Measurements from ENCODE around the gene PYHIN1. TPM values are rescaled to one million over a fixed set of nuclear protein-coding genes. Genes with fewer than 3 reads are reported as not detected.

Gene PYHIN1
- total and polyA plus RNA-seq, 4 experiments from 2014 or later, result 41.9 to 93.8 (median 70.8) TPM

DNA sequence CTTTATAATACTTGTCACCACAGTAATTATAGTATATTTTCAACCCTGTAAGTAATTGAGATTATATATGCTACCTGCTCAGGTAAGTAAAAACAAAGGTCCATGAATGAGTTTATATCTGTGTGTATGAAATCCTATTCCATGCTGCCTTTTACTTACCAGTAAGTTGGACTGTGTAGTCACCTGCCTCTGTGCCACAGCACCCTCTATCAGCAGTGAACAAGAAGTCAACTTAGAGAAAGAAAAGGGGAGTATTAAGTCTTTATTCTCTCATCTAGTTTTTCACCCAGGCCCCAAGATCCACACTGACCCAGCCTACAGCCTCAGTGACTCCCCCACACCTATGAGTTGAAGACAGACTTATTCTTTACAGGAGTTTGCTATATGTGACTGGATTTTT lies 41.5 kb downstream of the PYHIN1 start:
- Histone ChIP-seq H3K4me3 (ENCODE audit: low read length in 2 of 2) (no peak overlapping the region), H3K27me3 (ENCODE audit: insufficient read depth, low read length) (no peaks in the 10 kb centered on the region), H3K36me3 (ENCODE audit: insufficient read depth, low read length) (peaks cover 8% of the 10 kb centered on the region), H3K9me3 (ENCODE audit: control insufficient read depth in 1 of 2, low read length in 2 of 2) (no peaks in the 10 kb centered on the region), H3K27ac (ENCODE audit: low read depth, low read length) (no peak overlapping the region), H3K4me1 (ENCODE audit: insufficient read depth, low read length) (no peaks in the 10 kb centered on the region)
- CTCF ChIA-PET (ENCODE audit: partially characterized antibody), result interaction anchor here (0.6 kb wide), 1 partner anchor 240 kb away, joined by 3 read pairs; no protein-coding TSS in a partner anchor
- Mint-ChIP-seq H3K27me3 (no peaks in the 10 kb centered on the region), H3K27ac (peak overlapping the region in 3 of 7 donors; percentile 9 to 61 (median 32)), H3K4me3 (no peak overlapping the region), H3K4me1 (peaks cover 8 to 23% (median 16%) of the 10 kb centered on the region in 4 donors), H3K9me3 (peaks cover 0 to 21% (median 9%) of the 10 kb centered on the region in 8 donors), H3K36me3 (peaks cover 67 to 73% of the 10 kb centered on the region in 2 donors)
- intact Hi-C loops (cut with micrococcal nuclease), result no loop called here
- POLR2A ChIA-PET (ENCODE audit: partially characterized antibody), result no interaction called here
- peak in 2 of 5 donors; percentile 4 to 10 for DNase-seq

GRCh38 chr1:158976219-158976618 lies 44.9 kb downstream of the PYHIN1 start:
- peaks cover 4 to 17% (median 12%) of the 10 kb centered on the region in 4 donors for H3K4me1 Mint-ChIP-seq
- no peak overlapping the region for H3K4me3 ChIP-seq (ENCODE audit: low read length in 2 of 2)
- ChIA-PET POLR2A (ENCODE audit: partially characterized antibody) (no interaction called here), CTCF (ENCODE audit: partially characterized antibody) (interaction anchor here (2.5 kb wide), 1 partner anchor 22 kb away, joined by 11 read pairs; no protein-coding TSS in a partner anchor)
- H3K27me3 ChIP-seq (ENCODE audit: insufficient read depth, low read length), result no peaks in the 10 kb centered on the region
- H3K4me3 Mint-ChIP-seq, result no peak overlapping the region
- no peaks in the 10 kb centered on the region for H3K9me3 ChIP-seq (ENCODE audit: control insufficient read depth in 1 of 2, low read length in 2 of 2)
- H3K4me1 ChIP-seq (ENCODE audit: insufficient read depth, low read length), result no peaks in the 10 kb centered on the region
- H3K9me3 Mint-ChIP-seq, result peaks cover 2 to 25% (median 16%) of the 10 kb centered on the region in 8 donors
- H3K27ac Mint-ChIP-seq, result peak overlapping the region in 2 of 7 donors; percentile 17 to 92
- H3K27me3 Mint-ChIP-seq, result no peaks in the 10 kb centered on the region
- intact Hi-C loops (cut with micrococcal nuclease), result no loop called here
- DNase-seq, result no peak
- H3K27ac ChIP-seq (ENCODE audit: low read depth, low read length), result no peak overlapping the region
- H3K36me3 Mint-ChIP-seq, result peaks cover 80 to 81% of the 10 kb centered on the region in 2 donors
- peaks cover 16% of the 10 kb centered on the region for H3K36me3 ChIP-seq (ENCODE audit: insufficient read depth, low read length)

- H3K36me3 Mint-ChIP-seq, result peaks cover 82 to 84% of the 10 kb centered on the region in 2 donors
- no peak overlapping the region for H3K4me3 ChIP-seq (ENCODE audit: low read length in 2 of 2)
- peaks cover 5 to 44% (median 37%) of the 10 kb centered on the region in 8 donors for H3K9me3 Mint-ChIP-seq
- H3K36me3 ChIP-seq (ENCODE audit: insufficient read depth, low read length), result peaks cover 16% of the 10 kb centered on the region
- ChIA-PET POLR2A (ENCODE audit: partially characterized antibody) (no interaction called here), CTCF (ENCODE audit: partially characterized antibody) (interaction anchor here (0.8 to 1.3 kb wide), 3 partner anchors 9 to 20 kb away, joined by 3 read pairs; no protein-coding TSS in a partner anchor)
- H3K9me3 ChIP-seq (ENCODE audit: control insufficient read depth in 1 of 2, low read length in 2 of 2), result peaks cover 0 to 10% of the 10 kb centered on the region in 2 donors
- H3K27me3 ChIP-seq (ENCODE audit: insufficient read depth, low read length), result no peaks in the 10 kb centered on the region
- H3K4me1 Mint-ChIP-seq, result peaks cover 4 to 19% (median 10%) of the 10 kb centered on the region in 4 donors
- no peak overlapping the region for H3K27ac ChIP-seq (ENCODE audit: low read depth, low read length)
- no peak for DNase-seq
- peak overlapping the region in 1 of 7 donors; percentile 28 for H3K27ac Mint-ChIP-seq
- no peaks in the 10 kb centered on the region for H3K27me3 Mint-ChIP-seq
- intact Hi-C loops (cut with micrococcal nuclease), result no loop called here
- no peaks in the 10 kb centered on the region for H3K4me1 ChIP-seq (ENCODE audit: insufficient read depth, low read length)
- H3K4me3 Mint-ChIP-seq, result no peak overlapping the region
These were observed 47.4 kb downstream of the PYHIN1 start for GRCh38 chr1:158978730-158979129.

- no peaks in the 10 kb centered on the region for H3K27me3 ChIP-seq (ENCODE audit: insufficient read depth, low read length)
- Mint-ChIP-seq H3K9me3 (peaks cover 5 to 48% (median 42%) of the 10 kb centered on the region in 8 donors), H3K4me3 (no peak overlapping the region), H3K36me3 (peaks cover 83 to 84% of the 10 kb centered on the region in 2 donors), H3K27ac (peak overlapping the region in 1 of 7 donors; percentile 22), H3K4me1 (peaks cover 3 to 20% (median 11%) of the 10 kb centered on the region in 4 donors), H3K27me3 (no peaks in the 10 kb centered on the region)
- H3K36me3 ChIP-seq (ENCODE audit: insufficient read depth, low read length), result peaks cover 16% of the 10 kb centered on the region
- ChIA-PET POLR2A (ENCODE audit: partially characterized antibody) (no interaction called here), CTCF (ENCODE audit: partially characterized antibody) (interaction anchor here (1.0 to 1.3 kb wide), 2 partner anchors 9 to 19 kb away, joined by 3 read pairs; no protein-coding TSS in a partner anchor)
- intact Hi-C loops (cut with micrococcal nuclease), result no loop called here
- H3K4me1 ChIP-seq (ENCODE audit: insufficient read depth, low read length), result no peaks in the 10 kb centered on the region
- no peak for DNase-seq
- no peak overlapping the region for H3K27ac ChIP-seq (ENCODE audit: low read depth, low read length)
- peaks cover 0 to 10% of the 10 kb centered on the region in 2 donors for H3K9me3 ChIP-seq (ENCODE audit: control insufficient read depth in 1 of 2, low read length in 2 of 2)
- no peak overlapping the region for H3K4me3 ChIP-seq (ENCODE audit: low read length in 2 of 2)
These were observed 47.9 kb downstream of the PYHIN1 start for GRCh38 chr1:158979229-158979628.

DNA sequence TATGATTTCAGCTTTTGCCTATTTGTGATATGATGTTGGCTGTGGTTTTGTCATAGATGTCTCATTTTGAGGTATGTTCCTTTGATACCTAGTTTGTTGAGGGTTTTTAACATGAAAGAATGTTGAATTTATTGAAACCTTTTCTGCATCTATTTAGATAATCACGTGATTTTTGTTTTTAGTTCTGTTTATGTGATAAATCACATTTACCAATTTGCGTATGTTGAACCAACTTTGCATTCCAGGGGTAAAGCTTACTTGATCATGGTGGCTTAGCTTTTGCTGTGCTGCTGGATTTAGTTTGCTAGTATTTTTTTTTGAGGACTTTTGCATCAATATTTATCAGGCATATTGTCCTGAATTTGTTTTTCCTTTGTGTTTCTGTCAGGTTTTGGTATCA lies 51.9 kb downstream of the PYHIN1 start:
- H3K9me3 ChIP-seq (ENCODE audit: control insufficient read depth in 1 of 2, low read length in 2 of 2), result peaks cover 0 to 10% of the 10 kb centered on the region in 2 donors
- no peak for DNase-seq
- Mint-ChIP-seq H3K27me3 (no peaks in the 10 kb centered on the region), H3K9me3 (peaks cover 3 to 55% (median 49%) of the 10 kb centered on the region in 8 donors), H3K4me1 (peaks cover 9 to 19% (median 15%) of the 10 kb centered on the region in 4 donors), H3K36me3 (peaks cover 81 to 83% of the 10 kb centered on the region in 2 donors), H3K4me3 (no peak overlapping the region), H3K27ac (no peak overlapping the region)
- no peaks in the 10 kb centered on the region for H3K27me3 ChIP-seq (ENCODE audit: insufficient read depth, low read length)
- no peak overlapping the region for H3K27ac ChIP-seq (ENCODE audit: low read depth, low read length)
- no peak overlapping the region for H3K4me3 ChIP-seq (ENCODE audit: low read length in 2 of 2)
- no peaks in the 10 kb centered on the region for H3K4me1 ChIP-seq (ENCODE audit: insufficient read depth, low read length)
- intact Hi-C loops (cut with micrococcal nuclease), result no loop called here
- H3K36me3 ChIP-seq (ENCODE audit: insufficient read depth, low read length), result peaks cover 5% of the 10 kb centered on the region
- POLR2A ChIA-PET (ENCODE audit: partially characterized antibody), result no interaction called here
- CTCF ChIA-PET (ENCODE audit: partially characterized antibody), result no interaction called here

- H3K36me3 ChIP-seq (ENCODE audit: insufficient read depth, low read length), result peaks cover 5% of the 10 kb centered on the region
- peaks cover 81 to 83% of the 10 kb centered on the region in 2 donors for H3K36me3 Mint-ChIP-seq
- H3K4me1 Mint-ChIP-seq, result peaks cover 10 to 18% (median 16%) of the 10 kb centered on the region in 4 donors
- ChIA-PET POLR2A (ENCODE audit: partially characterized antibody) (no interaction called here), CTCF (ENCODE audit: partially characterized antibody) (no interaction called here)
- H3K27ac ChIP-seq (ENCODE audit: low read depth, low read length), result no peak overlapping the region
- no peaks in the 10 kb centered on the region for H3K27me3 Mint-ChIP-seq
- peaks cover 3 to 52% (median 43%) of the 10 kb centered on the region in 8 donors for H3K9me3 Mint-ChIP-seq
- H3K4me3 Mint-ChIP-seq, result peak overlapping the region in 1 of 8 donors; percentile 61
- no peaks in the 10 kb centered on the region for H3K4me1 ChIP-seq (ENCODE audit: insufficient read depth, low read length)
- peaks cover 0 to 10% of the 10 kb centered on the region in 2 donors for H3K9me3 ChIP-seq (ENCODE audit: control insufficient read depth in 1 of 2, low read length in 2 of 2)
- no peaks in the 10 kb centered on the region for H3K27me3 ChIP-seq (ENCODE audit: insufficient read depth, low read length)
- peak overlapping the region in 1 of 2 donors; percentile 3 for H3K4me3 ChIP-seq (ENCODE audit: low read length in 2 of 2)
- no peak overlapping the region for H3K27ac Mint-ChIP-seq
- intact Hi-C loops (cut with micrococcal nuclease), result no loop called here
- DNase-seq, result no peak
These were observed 53.0 kb downstream of the PYHIN1 start for GRCh38 chr1:158984386-158984785.

GRCh38 chr1:158989424-158989823 lies 58.1 kb downstream of the PYHIN1 start:
- Mint-ChIP-seq H3K36me3 (peaks cover 78 to 82% of the 10 kb centered on the region in 2 donors), H3K4me3 (no peak overlapping the region), H3K27me3 (no peaks in the 10 kb centered on the region), H3K9me3 (peaks cover 0 to 32% (median 18%) of the 10 kb centered on the region in 8 donors), H3K27ac (peak overlapping the region in 1 of 7 donors; percentile 50), H3K4me1 (peaks cover 6 to 16% (median 11%) of the 10 kb centered on the region in 4 donors)
- POLR2A ChIA-PET (ENCODE audit: partially characterized antibody), result interaction anchor here (0.6 to 0.7 kb wide), 2 partner anchors 9 to 75 kb away, joined by 3 to 5 read pairs; no protein-coding TSS in a partner anchor
- intact Hi-C loops (cut with micrococcal nuclease), result no loop called here
- CTCF ChIA-PET (ENCODE audit: partially characterized antibody), result interaction anchor here (2.0 kb wide), 1 partner anchor 9 kb away, joined by 8 read pairs; no protein-coding TSS in a partner anchor
- Histone ChIP-seq H3K27ac (ENCODE audit: low read depth, low read length) (no peak overlapping the region), H3K4me3 (ENCODE audit: low read length in 2 of 2) (no peak overlapping the region), H3K4me1 (ENCODE audit: insufficient read depth, low read length) (no peaks in the 10 kb centered on the region), H3K9me3 (ENCODE audit: control insufficient read depth in 1 of 2, low read length in 2 of 2) (no peaks in the 10 kb centered on the region), H3K36me3 (ENCODE audit: insufficient read depth, low read length) (no peaks in the 10 kb centered on the region), H3K27me3 (ENCODE audit: insufficient read depth, low read length) (no peaks in the 10 kb centered on the region)
- no peak for DNase-seq

Data from CD4-positive, alpha-beta memory T cell (primary cell).